ENCODE data around the gene PIEZO1. TPM values are rescaled to one million over a fixed set of nuclear protein-coding genes. Genes with fewer than 3 reads are reported as not detected.

The PIEZO1 gene, protein sequence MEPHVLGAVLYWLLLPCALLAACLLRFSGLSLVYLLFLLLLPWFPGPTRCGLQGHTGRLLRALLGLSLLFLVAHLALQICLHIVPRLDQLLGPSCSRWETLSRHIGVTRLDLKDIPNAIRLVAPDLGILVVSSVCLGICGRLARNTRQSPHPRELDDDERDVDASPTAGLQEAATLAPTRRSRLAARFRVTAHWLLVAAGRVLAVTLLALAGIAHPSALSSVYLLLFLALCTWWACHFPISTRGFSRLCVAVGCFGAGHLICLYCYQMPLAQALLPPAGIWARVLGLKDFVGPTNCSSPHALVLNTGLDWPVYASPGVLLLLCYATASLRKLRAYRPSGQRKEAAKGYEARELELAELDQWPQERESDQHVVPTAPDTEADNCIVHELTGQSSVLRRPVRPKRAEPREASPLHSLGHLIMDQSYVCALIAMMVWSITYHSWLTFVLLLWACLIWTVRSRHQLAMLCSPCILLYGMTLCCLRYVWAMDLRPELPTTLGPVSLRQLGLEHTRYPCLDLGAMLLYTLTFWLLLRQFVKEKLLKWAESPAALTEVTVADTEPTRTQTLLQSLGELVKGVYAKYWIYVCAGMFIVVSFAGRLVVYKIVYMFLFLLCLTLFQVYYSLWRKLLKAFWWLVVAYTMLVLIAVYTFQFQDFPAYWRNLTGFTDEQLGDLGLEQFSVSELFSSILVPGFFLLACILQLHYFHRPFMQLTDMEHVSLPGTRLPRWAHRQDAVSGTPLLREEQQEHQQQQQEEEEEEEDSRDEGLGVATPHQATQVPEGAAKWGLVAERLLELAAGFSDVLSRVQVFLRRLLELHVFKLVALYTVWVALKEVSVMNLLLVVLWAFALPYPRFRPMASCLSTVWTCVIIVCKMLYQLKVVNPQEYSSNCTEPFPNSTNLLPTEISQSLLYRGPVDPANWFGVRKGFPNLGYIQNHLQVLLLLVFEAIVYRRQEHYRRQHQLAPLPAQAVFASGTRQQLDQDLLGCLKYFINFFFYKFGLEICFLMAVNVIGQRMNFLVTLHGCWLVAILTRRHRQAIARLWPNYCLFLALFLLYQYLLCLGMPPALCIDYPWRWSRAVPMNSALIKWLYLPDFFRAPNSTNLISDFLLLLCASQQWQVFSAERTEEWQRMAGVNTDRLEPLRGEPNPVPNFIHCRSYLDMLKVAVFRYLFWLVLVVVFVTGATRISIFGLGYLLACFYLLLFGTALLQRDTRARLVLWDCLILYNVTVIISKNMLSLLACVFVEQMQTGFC (N-terminal part only)
- total RNA-seq = 196 and 197 TPM in 2 replicates

DNA sequence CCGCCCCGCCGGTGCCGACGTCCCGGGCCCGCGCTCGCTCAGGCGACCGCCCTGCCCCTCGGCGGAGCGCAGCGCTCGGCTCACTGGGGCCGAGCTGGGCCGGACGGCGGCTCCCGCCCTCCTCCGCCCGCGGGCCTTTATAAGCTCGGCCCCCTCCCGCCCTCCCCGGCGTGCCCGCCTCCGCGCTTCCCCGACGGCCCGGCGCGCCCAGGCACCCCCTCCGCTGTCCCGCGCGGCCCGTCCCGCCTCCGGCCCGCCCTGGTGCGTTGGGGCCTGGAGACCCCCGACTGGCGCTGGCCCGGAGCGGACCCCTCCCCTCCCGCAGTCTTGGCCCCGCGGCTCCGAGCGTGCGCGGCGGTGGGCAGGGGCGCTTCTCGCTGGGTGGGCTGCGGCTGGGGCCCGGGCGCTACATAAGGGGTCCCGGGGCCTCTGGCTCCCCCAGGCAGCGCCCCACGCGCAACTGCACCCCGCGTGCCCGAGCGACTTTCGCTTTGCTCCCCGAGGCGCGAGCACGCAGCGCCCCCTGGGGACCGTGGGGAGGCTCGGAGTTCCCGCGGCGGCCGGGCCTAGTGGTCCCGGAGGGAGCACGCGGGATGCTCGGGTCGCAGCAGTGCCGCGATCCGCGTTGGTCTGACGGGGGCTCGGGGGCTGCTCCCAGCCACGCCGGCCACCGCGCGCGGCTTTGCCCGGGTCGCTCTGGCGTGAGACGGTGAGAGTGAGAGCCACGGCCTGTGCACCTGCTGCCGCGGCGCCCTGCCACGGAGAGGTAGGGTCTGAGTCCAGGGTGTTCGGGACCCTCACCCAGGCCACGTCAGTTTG, at the start of gene PIEZO1:
TSS of gene PIEZO1 (minus strand) at position 115 of the 819 bp plus-strand sequence. CDS start 256 bp downstream, outside the sequence.
- TF ChIP-seq, protein P1, sequence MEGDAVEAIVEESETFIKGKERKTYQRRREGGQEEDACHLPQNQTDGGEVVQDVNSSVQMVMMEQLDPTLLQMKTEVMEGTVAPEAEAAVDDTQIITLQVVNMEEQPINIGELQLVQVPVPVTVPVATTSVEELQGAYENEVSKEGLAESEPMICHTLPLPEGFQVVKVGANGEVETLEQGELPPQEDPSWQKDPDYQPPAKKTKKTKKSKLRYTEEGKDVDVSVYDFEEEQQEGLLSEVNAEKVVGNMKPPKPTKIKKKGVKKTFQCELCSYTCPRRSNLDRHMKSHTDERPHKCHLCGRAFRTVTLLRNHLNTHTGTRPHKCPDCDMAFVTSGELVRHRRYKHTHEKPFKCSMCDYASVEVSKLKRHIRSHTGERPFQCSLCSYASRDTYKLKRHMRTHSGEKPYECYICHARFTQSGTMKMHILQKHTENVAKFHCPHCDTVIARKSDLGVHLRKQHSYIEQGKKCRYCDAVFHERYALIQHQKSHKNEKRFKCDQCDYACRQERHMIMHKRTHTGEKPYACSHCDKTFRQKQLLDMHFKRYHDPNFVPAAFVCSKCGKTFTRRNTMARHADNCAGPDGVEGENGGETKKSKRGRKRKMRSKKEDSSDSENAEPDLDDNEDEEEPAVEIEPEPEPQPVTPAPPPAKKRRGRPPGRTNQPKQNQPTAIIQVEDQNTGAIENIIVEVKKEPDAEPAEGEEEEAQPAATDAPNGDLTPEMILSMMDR (IDR thresholded peaks at IDR 0.05; ENCODE audit: insufficient read depth, low read depth, low read length) = peak; percentile 85
- peak within 1 kb of the TSS; percentile 72 for H3K4me3 ChIP-seq (ENCODE audit: low read depth, low read length)
- DNase-seq (ENCODE audit: low read depth) = peak; percentile 72

DNA sequence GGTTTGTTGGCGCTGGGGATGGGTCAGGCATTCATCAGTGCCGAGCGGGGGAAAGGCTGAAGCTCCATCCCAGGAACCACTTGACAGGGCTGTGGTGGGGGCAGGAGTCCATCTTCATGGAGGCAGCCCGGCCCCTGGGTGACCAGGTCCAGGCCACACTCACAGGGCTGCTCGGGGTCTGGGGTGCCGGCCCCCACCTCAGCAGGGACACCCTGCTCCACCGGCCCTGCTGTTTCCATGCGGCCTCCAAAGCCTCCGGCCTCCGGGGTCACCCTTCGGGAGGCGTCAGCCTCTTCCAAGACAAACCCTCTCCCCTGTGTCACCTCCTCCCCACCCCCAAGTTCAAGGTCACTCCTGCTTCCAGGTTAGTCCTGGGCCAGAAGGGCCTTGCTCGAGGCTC, 49.6 kb upstream of the PIEZO1 start:
- TF ChIP-seq, protein P1 (IDR thresholded peaks at IDR 0.05; ENCODE audit: insufficient read depth, low read depth, low read length) = no peak

DNA sequence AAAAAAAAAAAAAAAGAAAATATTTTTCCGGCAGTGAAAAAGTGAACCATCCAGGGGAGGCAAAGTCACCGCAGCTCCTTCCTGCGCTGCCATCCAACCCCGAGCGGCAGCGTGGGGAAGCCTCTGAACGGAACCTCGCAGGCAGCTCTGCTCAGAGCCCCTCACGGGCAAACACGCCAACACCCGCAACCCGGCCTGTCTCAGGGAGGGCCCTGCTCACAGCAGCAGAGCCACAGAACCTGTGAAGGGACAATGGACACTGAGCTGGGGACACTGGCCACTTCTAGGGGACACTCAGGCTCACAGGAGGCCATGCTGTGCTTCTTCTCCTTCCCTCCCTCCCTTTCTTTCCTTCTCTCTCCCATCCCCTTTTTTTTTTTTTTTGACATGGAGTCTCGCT, 48.1 kb upstream of the PIEZO1 start:
- TF ChIP-seq, protein P1 (IDR thresholded peaks at IDR 0.05; ENCODE audit: insufficient read depth, low read depth, low read length) = no peak
- H3K4me3 ChIP-seq (ENCODE audit: low read depth, low read length) = no peak overlapping the region
- no peak for DNase-seq (ENCODE audit: low read depth)

More for the DNA sequence above, 49.6 kb upstream of the PIEZO1 start:
- no peak overlapping the region for H3K4me3 ChIP-seq (ENCODE audit: low read depth, low read length)
- no peak for DNase-seq (ENCODE audit: low read depth)

DNA sequence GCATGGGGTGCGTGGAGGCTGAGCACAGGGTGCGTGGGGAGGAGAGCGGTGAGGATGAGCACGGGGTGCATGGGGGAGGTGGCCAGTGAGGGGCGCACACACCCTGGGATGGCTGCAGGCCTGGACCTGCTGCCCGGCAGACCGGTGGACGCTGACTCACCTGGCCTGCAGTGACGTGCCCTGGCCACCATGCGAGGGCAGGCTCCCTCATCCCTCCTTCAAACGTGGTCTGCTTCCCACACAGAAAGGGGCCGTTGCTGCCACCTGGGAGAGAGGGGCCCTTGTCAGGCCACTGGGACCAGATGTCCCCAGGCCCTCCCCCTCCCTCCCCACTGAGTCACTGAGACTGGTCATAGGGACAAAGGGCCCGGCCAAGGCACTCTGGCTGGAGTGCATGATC, 46.8 kb upstream of the PIEZO1 start:
- H3K4me3 ChIP-seq (ENCODE audit: low read depth, low read length) = no peak overlapping the region
- TF ChIP-seq, protein P1 (IDR thresholded peaks at IDR 0.05; ENCODE audit: insufficient read depth, low read depth, low read length) = no peak
- DNase-seq (ENCODE audit: low read depth) = no peak

DNA sequence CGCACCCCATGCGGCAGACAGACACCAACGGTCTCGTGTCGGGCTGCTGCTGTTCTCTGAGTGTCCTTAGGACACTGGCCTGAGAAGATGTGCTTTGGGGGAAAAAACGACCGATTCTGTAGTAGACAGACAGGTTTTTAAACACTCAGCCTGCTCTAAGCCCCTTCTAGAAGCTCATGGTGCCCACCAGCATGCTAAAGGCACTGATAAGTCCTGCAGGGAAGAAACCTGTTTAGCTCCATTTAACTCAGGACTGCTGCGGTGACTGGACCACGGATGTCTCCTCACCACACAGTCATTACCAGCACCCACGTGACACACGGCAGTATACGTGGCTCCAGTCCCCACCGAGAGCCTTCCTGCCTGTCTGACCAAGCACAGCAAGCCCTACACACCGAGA, 45.8 kb upstream of the PIEZO1 start:
- H3K4me3 ChIP-seq (ENCODE audit: low read depth, low read length) = no peak overlapping the region
- TF ChIP-seq, protein P1 (IDR thresholded peaks at IDR 0.05; ENCODE audit: insufficient read depth, low read depth, low read length) = no peak
- no peak for DNase-seq (ENCODE audit: low read depth)

Data from fibroblast of villous mesenchyme (primary cell).